HG03571 (cell line): ENCODE results near the gene VPS13C.

Experiments used
- ATAC-seq: cut with Tn5 transposase; IDR thresholded peaks from one replicate; pipeline ENCODE4 v1.9.1; 2021; ENCODE audit not compliant: unreplicated experiment

Gene VPS13C

DNA sequence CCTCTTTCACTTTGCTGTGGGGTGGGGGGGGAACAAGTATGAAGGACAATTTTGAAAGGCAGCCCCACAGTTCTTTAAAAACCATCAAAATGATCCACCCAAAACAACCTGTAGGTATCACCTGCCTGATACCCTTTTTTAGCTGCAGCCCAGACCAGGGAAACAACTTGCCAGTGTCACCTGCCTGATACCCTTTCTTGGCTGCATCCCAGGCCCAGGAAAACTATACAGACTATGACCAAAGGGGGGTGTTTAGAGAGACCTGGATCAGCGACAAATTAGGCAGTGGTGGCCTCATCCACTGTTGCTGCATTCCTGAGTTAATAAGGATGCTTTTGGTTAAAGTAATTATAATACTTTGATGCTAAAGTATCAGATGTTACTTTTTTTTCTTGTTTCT, 122.0 kb downstream of the VPS13C start:
- ATAC-seq = no peak

DNA sequence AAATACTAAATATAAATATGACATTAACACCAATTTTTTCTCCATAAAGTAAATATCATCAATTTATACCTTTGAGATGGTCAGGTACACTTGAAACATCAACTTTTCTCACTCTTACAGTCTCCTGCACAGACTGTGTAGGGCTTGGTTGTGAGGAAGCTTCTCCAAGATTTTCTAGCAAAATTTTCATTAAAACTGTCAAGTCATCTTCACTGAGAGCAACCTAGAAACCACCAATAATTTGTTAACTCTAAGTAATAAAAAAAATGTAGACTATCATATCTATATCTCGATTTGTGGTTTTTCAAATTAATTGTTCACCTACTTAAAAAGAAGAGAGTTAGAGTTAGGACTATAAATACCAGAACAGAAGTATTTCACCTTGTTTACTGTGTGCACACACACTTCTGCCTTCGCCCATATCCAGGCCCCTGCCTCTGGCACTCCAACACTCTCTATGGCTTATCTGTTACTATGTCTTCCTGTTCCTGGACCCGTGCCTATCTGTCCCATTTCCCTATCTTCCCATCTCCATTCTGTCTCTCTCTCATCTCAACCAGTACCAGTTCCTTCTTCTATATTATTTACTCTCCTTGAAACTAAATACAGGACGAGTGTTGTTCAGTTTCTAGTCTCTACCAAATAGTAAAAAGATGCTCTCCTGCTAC, 123.6 kb downstream of the VPS13C start:
- ATAC-seq = no peak

DNA sequence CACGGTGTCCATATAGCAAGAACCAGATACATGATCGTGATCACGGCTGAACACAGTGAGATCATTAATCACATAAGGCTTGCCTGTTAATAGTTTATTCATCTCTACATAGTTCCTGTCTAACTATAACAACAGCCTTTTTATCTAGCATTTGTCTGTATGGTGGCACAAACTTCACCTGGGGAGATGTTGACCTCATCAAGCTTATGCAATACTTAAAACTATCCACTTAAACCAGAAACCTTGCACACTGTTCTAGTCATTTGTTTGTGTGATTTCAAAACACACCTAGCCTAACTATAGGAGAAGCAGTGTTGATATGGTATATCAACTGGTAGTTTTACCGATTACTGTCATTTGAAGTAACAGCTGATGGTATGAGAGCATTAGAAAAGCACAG, 124.8 kb downstream of the VPS13C start:
- no peak for ATAC-seq

DNA sequence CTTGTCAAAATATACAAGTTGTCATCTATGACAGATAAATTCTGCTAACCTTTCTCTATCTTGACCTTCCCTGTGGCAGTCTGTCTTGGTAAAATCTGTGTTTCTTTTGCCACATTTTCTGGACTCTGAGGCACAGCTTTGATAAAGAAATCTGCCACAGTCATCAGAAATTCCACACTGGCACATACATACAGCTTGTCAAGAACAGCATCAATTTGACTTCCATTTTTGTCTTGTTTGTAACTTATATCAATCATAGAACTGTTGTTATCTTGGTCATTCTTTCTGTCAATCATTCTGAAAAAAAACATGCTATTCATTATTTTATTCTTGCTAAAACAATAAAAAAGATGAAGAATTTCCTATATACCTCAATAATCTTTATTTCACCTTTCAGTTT, 130.8 kb downstream of the VPS13C start:
- no peak for ATAC-seq

DNA sequence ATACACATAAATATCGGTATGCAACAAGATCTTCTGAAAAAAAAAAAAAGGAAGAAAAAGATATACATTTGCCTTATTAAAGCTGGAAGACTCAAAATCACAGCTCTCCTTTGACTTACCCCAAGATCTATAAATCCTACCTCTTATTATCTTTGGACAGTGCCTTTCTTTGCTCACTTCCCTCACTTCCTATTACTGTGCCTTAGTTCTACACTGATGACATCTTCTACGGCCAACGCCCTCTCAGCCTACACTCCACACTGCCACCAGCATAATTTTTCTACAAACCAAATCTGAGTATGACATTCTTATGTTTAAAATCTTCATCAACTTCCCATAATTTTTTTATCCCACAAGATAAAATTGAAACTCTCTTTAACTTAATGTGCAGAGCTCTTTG, 137.1 kb downstream of the VPS13C start:
- no peak for ATAC-seq

DNA sequence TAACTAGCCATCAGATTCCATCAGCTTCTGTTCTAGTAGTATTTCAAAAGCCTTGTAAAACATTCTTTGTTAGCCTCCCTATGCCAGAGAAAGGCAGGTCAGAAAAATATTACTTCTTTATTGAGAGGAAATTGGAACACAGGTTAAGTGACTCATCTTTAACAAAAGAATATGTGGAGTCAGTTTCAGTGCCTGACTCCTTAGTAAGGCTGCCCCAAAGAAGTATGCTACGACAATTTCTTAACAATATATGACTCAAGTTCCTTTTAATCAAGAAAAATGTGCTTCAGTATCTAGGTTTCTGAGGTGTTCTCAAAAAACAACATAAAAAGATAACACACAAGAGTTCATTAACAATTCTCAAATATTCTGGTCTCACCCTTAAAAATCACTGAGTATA, 139.2 kb downstream of the VPS13C start:
- no peak for ATAC-seq

DNA sequence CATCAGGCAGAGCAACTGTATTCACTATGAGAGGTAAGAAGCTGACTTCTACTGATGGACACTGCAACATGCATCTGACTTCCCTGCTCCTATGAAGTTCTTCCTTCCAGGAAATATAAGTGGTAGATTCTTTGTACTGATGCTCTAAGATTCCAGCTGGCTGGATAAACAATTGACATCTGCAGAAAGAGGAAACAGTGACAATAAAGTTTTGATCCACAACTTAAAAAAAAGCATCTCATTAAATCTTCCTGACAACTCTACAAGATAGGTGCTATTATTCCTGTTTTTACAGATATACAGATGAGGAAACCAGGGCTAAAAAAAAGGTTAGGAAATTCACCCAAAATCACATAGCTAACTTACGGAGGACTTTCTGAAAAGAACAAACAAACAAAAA, 142.8 kb downstream of the VPS13C start:
- no peak for ATAC-seq

DNA sequence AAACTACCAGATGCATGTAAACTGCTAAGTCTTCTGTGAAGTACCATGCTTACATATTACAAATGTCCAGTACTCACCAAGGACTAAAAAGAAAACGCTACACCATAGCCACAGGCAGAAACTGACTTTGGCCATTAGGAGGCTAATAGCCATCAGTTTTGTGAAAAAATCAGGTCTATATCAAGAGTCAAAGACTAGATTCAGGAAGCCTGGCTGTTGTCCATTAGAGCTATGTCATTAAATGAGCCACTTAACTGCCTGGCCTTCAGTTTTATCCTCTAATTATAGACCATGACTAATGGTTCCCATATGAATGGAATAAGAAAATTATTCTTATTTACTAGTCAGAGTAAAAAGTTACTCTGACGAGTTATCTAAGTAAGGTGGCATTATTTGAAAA, 144.1 kb downstream of the VPS13C start:
- ATAC-seq = no peak

DNA sequence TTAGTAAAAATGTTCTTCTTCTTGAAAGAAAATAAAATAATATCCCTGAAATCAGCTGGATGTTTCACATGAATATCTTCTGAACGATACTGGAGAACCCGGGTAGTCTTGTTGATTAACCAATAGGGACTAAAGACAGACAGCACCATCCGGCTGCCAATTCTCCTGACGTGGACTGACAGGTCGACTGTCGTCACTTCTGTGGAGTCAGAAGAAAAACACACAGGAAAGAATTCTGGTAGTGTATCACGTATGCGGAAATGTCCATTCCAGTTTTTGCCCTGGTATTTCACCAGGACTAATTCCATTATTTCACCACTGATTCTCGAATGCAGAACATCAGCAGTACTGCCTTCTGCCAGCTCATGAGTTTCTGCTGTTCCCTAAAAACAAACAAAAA, 144.6 kb downstream of the VPS13C start:
- ATAC-seq = no peak

DNA sequence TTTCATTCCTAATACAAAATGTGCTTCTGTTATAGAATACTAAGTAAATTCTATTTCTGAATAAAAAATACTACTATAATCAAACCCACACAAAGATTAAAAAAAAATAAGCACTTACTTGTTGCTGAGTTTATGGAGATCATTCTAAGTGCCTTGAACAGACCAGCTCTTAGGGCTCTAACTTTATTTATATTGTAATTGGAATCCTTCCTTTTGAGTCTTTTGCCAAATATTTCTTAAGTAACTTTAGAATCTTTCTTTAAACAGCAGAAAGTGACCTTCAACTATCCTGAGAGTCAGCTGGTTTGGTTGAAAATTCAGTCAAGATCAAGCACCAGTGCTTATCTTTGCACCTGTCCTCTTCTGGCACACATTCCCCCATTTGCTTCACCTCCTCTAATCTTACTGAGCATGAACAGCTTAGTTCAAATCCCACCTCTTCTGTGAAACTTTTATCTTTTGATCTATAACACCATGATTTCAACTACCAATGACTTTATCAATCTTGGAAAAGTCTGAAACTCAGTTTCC, 149.3 kb downstream of the VPS13C start:
- no peak for ATAC-seq

DNA sequence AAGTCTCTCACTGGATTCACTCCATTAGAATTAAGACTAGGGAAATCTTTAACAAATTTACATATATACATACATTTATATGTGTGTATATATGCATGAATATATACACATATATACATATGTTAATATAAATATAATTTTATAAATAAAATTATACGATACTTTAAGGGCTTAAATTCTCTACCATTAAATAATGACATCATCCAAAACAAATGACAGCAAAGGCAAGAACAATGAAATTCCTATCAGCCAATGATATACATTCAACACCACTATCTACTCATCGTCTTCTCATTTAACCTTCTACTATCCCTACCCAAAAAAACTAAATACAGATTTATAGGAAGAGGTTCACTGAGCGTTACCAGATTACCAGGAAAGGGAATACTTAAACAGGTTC, 152.0 kb downstream of the VPS13C start:
- no peak for ATAC-seq

DNA sequence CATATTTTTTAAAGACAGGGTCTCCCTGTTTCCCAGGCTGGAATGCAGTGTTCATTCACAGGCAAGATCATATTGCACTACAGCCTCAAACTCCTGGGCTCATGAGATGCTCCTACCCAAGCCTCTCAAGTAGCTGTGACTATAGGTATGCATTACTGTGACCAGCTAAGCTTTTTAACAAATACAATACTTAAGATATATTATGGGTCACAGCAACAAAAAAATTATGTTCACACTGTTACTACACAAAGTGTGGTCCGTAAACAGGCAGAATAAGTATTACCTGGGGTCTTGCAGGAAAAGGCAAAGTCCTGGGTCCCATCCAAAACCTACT, 152.5 kb downstream of the VPS13C start:
- ATAC-seq = no peak

DNA sequence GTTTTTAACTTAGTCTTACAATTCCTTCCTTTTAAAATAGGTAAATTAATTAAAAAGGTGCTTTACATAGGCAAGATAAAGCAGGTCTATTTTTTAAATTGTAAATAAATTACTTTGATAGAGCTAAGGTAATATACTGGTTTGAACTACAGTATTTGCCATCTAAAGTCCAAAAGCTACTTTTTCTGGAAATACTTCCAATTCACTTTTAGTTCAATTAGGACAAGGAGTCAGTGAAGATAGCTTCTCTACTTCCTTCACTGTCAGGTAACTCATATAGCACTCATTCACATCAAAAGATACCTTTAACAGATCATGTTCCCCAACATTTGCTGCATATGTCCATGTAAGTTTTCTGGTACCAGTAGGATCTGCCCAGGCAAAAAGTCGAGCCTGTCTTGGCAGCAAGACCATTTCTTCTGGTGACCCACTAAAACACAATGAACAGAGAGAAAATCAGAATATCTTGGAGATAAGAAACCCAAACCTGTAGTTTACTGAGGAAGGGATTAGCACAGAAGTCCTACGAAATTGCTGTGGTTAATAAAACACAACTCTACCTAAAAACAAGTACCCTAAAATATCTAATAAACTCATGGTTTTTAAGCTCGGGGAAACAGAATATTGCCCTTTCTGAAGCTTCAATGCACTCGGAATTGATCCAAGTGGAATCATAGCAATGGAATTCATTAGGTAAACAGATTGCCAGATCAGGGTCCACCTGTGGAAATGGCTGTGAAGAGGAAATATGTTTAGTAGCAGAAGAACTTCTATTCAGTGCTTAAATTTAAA, 153.1 kb downstream of the VPS13C start:
- ATAC-seq = no peak

DNA sequence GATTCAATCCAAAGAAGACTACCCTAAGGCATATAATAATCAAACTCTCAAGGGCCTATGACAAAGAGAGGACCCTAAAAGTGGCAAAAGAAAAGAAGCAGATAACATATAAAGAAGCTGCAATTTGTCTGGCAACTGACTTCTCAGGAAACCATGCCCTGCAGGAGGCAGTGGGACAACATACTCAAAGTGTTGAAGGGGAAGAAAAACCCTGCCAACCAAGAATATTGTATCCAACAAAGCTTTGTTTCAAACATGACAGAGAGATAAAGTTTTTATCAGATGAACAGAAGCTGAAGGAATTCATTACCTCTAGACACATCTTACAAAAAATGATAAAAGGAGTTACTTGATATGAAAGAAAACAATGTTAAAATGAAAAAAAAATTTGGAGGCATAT, 167.1 kb downstream of the VPS13C start:
- ATAC-seq = no peak

DNA sequence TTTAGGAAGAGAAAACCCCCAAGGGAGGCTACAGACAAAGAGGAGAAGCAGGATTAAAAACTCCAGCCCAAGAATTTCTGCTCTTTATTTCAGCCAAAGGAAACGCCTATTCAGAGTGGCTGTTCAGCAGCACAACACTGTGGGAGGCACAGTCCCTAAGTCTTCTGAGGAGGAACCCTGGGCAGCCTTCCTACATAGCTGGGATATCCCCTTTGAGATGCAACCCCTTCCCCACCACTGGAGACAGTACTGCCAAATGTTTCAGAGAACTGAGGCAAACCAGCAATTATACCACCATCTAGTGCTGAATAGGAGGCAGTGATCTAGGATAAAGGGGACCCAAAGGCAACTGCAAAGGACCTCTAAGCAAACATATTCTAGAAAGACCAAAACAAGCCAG, 168.1 kb downstream of the VPS13C start:
- no peak for ATAC-seq

DNA sequence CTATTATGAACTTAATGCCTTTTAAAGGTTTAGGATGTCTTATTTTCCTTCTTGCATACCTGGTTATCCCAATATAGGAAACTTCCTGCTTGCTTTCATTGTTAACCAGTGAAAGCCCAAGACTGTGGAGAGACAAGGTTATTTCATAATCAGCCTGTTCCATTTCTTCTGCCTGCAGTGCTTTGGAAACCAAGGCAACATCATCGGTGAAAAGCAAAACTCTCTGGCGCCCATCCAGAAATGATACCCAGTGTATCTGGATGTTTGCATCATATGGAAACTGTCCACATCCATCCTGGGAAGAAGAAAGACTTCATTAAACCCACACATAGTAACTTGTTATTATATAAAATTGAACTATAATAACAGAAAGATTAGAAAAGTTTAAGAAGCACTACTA, 170.1 kb downstream of the VPS13C start:
- no peak for ATAC-seq

DNA sequence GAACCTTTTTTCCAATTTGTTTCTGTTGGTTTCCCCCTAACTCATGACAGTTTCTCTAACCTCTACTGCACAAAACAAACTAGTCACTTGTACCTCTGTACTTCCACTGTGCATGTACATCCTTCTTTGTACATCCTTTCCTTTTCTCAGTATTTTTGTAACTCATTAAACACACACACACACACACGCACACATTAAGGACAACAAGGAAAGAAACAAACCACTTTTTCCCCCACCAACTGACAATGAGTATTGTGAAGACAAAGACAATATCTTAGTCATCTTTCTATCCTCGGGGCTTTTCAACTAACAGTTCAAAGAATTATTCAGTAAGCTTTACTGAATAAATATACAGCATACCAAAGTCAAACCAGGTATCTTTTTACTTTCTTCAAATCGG, 170.5 kb downstream of the VPS13C start:
- no peak for ATAC-seq

DNA sequence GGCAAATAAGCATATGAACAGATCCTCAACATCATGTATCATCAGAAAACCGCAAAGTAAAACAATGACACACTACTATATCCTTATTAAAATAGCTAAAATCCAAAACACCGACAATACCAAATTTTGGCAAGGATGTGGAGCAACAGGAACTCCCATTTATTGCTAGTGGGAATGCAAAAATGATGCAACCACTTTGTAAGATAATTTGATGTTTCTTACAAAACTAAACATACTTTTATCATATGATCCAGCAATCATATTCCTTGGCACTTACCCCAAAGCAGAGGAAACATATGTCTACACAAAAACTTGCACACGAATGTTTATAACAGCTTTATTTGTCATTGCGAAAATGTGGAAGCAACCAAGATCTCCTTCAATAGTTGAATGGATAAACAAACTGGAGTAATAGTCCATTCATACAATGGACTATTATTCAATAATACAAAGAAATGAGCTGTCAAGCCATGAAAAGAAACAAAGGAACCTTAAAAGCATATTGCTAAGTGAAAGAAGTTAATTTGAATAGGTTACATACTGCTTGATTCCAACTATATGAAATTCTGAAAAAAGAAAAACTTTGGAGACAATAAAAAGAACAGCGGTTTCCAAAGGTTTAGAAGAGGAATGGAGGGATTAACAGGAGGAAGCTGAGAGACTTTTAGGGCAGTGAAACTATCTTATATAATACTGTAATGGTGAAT, 172.0 kb downstream of the VPS13C start:
- ATAC-seq = no peak

DNA sequence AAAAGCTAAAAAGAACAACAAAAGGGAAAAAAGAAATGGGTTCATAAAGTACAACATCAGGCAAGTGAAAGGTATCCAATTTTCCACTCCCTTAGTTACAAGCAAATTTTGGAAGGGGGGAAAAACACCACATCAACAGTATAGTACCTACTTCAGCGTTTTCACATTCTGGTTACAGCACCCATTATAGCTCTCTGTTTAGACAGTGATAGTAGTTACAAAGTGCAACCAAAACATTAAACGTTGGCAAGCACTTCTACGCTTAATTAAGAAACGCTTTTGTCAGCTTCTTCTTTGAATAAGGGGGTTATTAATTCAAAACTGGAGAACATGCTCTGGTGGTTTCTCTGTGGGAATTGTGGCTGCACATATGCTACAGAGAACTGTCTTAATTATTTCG, 180.2 kb downstream of the VPS13C start:
- no peak for ATAC-seq

DNA sequence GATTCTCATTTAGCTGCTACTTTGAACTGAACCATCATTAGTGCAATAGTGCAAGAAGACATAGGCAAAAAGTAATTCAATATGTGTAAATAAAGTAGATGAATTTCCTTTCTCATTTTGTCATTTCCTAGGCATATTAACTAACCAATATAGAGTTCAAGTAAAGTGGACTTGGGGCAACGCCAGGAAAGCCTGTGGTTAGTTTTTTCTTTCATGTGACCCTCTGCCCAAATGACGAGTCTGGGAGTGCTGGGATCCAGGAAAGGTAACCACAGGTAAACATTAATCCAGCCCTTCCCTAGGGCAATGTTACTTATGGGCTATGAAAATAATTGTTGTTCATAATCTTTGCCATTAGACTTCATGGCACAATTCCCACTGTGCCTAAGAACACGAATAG, 181.0 kb downstream of the VPS13C start:
- no peak for ATAC-seq

DNA sequence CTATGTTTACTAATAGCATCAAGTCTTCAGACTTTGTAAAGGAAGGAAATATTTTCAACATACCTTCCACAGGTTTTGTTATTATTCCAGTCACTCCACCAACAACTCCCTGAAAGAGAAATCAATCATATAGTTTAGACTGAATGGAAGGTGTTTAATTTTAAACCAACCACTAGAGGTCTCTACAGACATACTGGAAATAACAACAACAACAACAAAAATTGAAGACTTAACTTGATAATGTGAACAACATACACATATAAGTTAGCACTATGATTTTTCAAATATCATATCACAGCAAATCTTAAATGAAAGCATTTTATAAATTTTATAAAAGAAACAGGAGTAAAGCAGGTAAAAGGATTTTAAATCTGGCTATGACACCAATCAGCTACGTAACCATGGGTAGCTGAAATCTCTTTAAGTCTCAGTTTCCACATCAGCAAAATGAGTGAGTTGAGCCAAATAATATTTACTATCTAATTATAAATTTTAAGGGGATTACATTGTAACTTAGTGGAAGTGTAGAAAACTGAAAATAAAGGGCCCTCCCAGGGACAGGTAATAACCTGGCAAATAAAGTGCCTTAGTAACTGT, 188.2 kb downstream of the VPS13C start:
- ATAC-seq = no peak

DNA sequence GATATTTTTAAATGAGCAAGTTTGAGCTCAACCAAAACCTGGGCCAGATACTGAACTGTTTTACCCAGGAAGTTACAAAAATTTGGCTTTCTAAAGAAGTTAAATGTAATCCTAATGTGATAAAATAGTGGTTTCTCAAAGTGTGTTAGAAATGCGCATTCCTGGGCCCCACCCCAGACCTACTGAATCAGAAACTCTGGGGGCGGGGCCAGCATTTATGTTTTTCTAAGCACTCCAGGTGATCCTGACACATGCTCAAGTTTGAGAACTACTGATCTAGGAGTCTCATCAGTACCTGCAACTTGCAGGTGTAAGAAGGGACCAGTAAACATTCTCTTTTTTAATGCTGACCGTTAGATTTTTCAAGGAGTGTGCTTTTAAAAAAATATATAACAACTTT, 190.6 kb downstream of the VPS13C start:
- no peak for ATAC-seq
